Neural cell (in vitro differentiated cells): Measurements from ENCODE around the gene ZNF552. TPM values are rescaled to one million over a fixed set of nuclear protein-coding genes. Genes with fewer than 3 reads are reported as not detected.

ENCODE experiments used
- H2AFZ ChIP-seq: fragments of 200-600, 300-800 bp; sonication (generic), shearing (Covaris generic); 2 replicates; pipeline ENCODE4 v1.6.0; 2014; ENCODE audit warnings: low read depth, mild to moderate bottlenecking, antibody characterized with exemption, low read length, moderate library complexity
- H3F3A ChIP-seq: fragments of 200-600 bp; shearing (Covaris generic); 2 replicates; pipeline ENCODE4 v1.6.1; 2016; ENCODE audit warnings: mild to moderate bottlenecking, moderate library complexity, mixed read lengths, antibody characterized with exemption, low read length; ENCODE audit not compliant: insufficient read depth, poor library complexity, severe bottlenecking
- H3K27ac ChIP-seq: fragments of 200-600, 300-800 bp; sonication (generic), shearing (Covaris generic); 2 replicates; pipeline ENCODE4 v1.5.1; 2014; ENCODE audit warnings: mild to moderate bottlenecking, low read length, moderate library complexity
- H3K27me3 ChIP-seq: fragments of 300-800, 200-600 bp; sonication (generic), shearing (Covaris generic); 2 replicates; pipeline ENCODE4 v1.6.0; 2014; ENCODE audit warnings: mild to moderate bottlenecking, low read depth, low read length, moderate library complexity; ENCODE audit not compliant: insufficient read depth
- H3K36me3 ChIP-seq: fragments of 300-800, 200-600 bp; sonication (generic), shearing (Covaris generic); 2 replicates; pipeline ENCODE4 v1.5.1; 2014; ENCODE audit warnings: mild to moderate bottlenecking, antibody characterized with exemption, low read length, moderate library complexity; ENCODE audit not compliant: insufficient read depth
- H3K4me2 ChIP-seq: fragments of 300-800, 200-600 bp; sonication (generic), shearing (Covaris generic); 2 replicates; pipeline ENCODE4 v1.6.0; 2014; ENCODE audit warnings: mild to moderate bottlenecking, low read length
- H3K4me3 ChIP-seq: fragments of 300-800, 200-600 bp; sonication (generic), shearing (Covaris generic); 2 replicates; pipeline ENCODE4 v1.5.1; 2014; ENCODE audit warnings: mild to moderate bottlenecking, low read length, moderate library complexity
- H3K79me2 ChIP-seq: fragments of 200-600 bp; shearing (Covaris generic); replicated peaks from 2 replicates; pipeline ENCODE4 v1.6.0; 2014; ENCODE audit warnings: mild to moderate bottlenecking, low read length, moderate library complexity; ENCODE audit not compliant: insufficient read depth
- H3K9ac ChIP-seq: fragments of 300-800, 200-600 bp; sonication (generic), shearing (Covaris generic); 2 replicates; pipeline ENCODE4 v1.6.1; 2016; ENCODE audit warnings: mild to moderate bottlenecking, low read length, mixed read lengths
- H3K9me2 ChIP-seq: fragments of 200-600 bp; shearing (Covaris generic); 2 replicates; pipeline ENCODE4 v1.6.1; 2016; ENCODE audit warnings: mild to moderate bottlenecking, low read length, mixed read lengths; ENCODE audit not compliant: insufficient read depth
- H3K9me3 ChIP-seq: fragments of 200-600, 300-800 bp; sonication (generic), shearing (Covaris generic); 2 replicates; pipeline ENCODE4 v1.6.1; 2016; ENCODE audit warnings: mild to moderate bottlenecking, mixed run types, low read length, moderate library complexity, mixed read lengths
- H4K20me1 ChIP-seq: fragments of 200-600 bp; shearing (Covaris generic); 2 replicates; pipeline ENCODE4 v1.6.1; 2016; ENCODE audit warnings: mild to moderate bottlenecking, mixed run types; ENCODE audit not compliant: insufficient read depth
- CTCF ChIP-seq: fragments of 450-650 bp; IDR thresholded peaks from 2 replicates; pipeline ENCODE4 v1.5.1; 2014; ENCODE audit warnings: antibody characterized with exemption, mild to moderate bottlenecking, moderate library complexity; ENCODE audit not compliant: poor library complexity, severe bottlenecking
- EP300 ChIP-seq: fragments of 450-650 bp; conservative IDR thresholded peaks from 2 replicates; pipeline ENCODE4 v1.6.1; 2014; ENCODE audit warnings: antibody characterized with exemption, mild to moderate bottlenecking, moderate library complexity; ENCODE audit not compliant: poor library complexity, severe bottlenecking
- EZH2 ChIP-seq: fragments of 200-600, 300-800 bp; shearing (Covaris generic), sonication (generic); IDR thresholded peaks from 2 replicates; pipeline ENCODE4 v1.6.1; 2014; ENCODE audit warnings: antibody characterized with exemption, low read length, borderline replicate concordance, mild to moderate bottlenecking; ENCODE audit not compliant: insufficient read depth, poor library complexity, severe bottlenecking
- MXI1 ChIP-seq: fragments of 450-650 bp; conservative IDR thresholded peaks from 2 replicates; pipeline ENCODE4 v1.6.1; 2014; ENCODE audit warnings: antibody characterized with exemption, mild to moderate bottlenecking; ENCODE audit not compliant: poor library complexity, severe bottlenecking
- POLR2AphosphoS5 ChIP-seq: IDR thresholded peaks from 2 replicates; pipeline ENCODE4 v1.6.1; 2012
- RAD21 ChIP-seq: fragments of 450-650 bp; conservative IDR thresholded peaks from 2 replicates; pipeline ENCODE4 v1.6.1; 2014; ENCODE audit warnings: antibody characterized with exemption, mild to moderate bottlenecking, moderate library complexity
- REST ChIP-seq: IDR thresholded peaks from 2 replicates; pipeline ENCODE4 v1.6.1; 2012; ENCODE audit warnings: borderline replicate concordance
- SMC3 ChIP-seq: fragments of 450-650 bp; conservative IDR thresholded peaks from 2 replicates; pipeline ENCODE4 v1.6.1; 2014; ENCODE audit warnings: antibody characterized with exemption, mild to moderate bottlenecking, moderate library complexity; ENCODE audit not compliant: poor library complexity
- TAF1 ChIP-seq: IDR thresholded peaks from 2 replicates; pipeline ENCODE4 v1.6.1; 2012; ENCODE audit warnings: low read depth
- polyA plus RNA-seq: library from polyadenylated mRNA; depleted of rRNA; stranded (reverse); fragments of >200 nt; gene quantifications from 2 replicates; pipeline ENCODE4 v1.2.3, GENCODE V29; 2014

ZNF552 gene
- polyA plus RNA-seq, 1 donor from 2014 or later = 8.8 TPM

GRCh38 chr19:57818378-57818777 lies 3.7 kb upstream of the ZNF552 start:
- TF ChIP-seq SMC3 (no peak), MXI1 (no peak), EP300 (no peak), REST (no peak), TAF1 (no peak), POLR2AphosphoS5 (no peak)
- H3K27ac ChIP-seq = no peak overlapping the region
- H3K36me3 ChIP-seq = no peaks in the 10 kb centered on the region
- H4K20me1 ChIP-seq = no peaks in the 10 kb centered on the region
- no peak overlapping the region for H3K4me3 ChIP-seq
- no peaks in the 10 kb centered on the region for H3F3A ChIP-seq
- no peaks in the 10 kb centered on the region for H3K9me2 ChIP-seq
- no peak overlapping the region for H3K9ac ChIP-seq
- peaks cover 6% of the 10 kb centered on the region for H3K79me2 ChIP-seq
- H3K27me3 ChIP-seq = no peaks in the 10 kb centered on the region
- H3K4me2 ChIP-seq = no peak overlapping the region
- H3K9me3 ChIP-seq = no peaks in the 10 kb centered on the region
- no peak overlapping the region for H2AFZ ChIP-seq

GRCh38 chr19:57817976-57818375 lies 3.3 kb upstream of the ZNF552 start:
- Histone ChIP-seq H3K9ac (no peak overlapping the region), H3K79me2 (peaks cover 6% of the 10 kb centered on the region), H3K36me3 (no peaks in the 10 kb centered on the region), H3K4me2 (no peak overlapping the region), H3F3A (no peaks in the 10 kb centered on the region), H2AFZ (no peak overlapping the region), H4K20me1 (no peaks in the 10 kb centered on the region), H3K4me3 (no peak overlapping the region), H3K27me3 (no peaks in the 10 kb centered on the region), H3K27ac (no peak overlapping the region), H3K9me3 (no peaks in the 10 kb centered on the region), H3K9me2 (no peaks in the 10 kb centered on the region)
- TF ChIP-seq EZH2 = no peak
- no peak for TF ChIP-seq TAF1
- TF ChIP-seq EP300 = no peak
- TF ChIP-seq POLR2AphosphoS5 = no peak
- no peak for TF ChIP-seq SMC3
- no peak for TF ChIP-seq RAD21

GRCh38 chr19:57816652-57817051 lies 1.9 kb upstream of the ZNF552 start:
- Histone ChIP-seq H4K20me1 (no peaks in the 10 kb centered on the region), H3K9me2 (no peaks in the 10 kb centered on the region), H3K4me2 (no peak overlapping the region), H3K4me3 (no peak overlapping the region), H3K9me3 (no peaks in the 10 kb centered on the region), H3K79me2 (peaks cover 6% of the 10 kb centered on the region), H2AFZ (no peak overlapping the region), H3K27ac (no peak overlapping the region), H3K9ac (no peak overlapping the region), H3F3A (no peaks in the 10 kb centered on the region), H3K27me3 (no peaks in the 10 kb centered on the region), H3K36me3 (no peaks in the 10 kb centered on the region)
- no peak for TF ChIP-seq CTCF
- no peak for TF ChIP-seq REST
- TF ChIP-seq RAD21 = no peak
- TF ChIP-seq SMC3 = no peak
- TF ChIP-seq POLR2AphosphoS5 = no peak
- no peak for TF ChIP-seq EP300
